Esophagus squamous epithelium (tissue), 4 donors: ENCODE data around the gene MAP3K19.
A peak's percentile ranks its signal among the peaks of the same experiment; 100 is the strongest.

Source experiments
- POLR2A ChIP-seq, 4 donors: fragments of 450-650 bp; IDR thresholded peaks; one replicate each; pipeline ENCODE4 v1.6.1; 2017; ENCODE audit warnings: antibody characterized with exemption in 4 of 4, mild to moderate bottlenecking in 4 of 4, moderate library complexity in 3 of 4
- TF ChIP-seq, protein P1 (sequence below), 6 experiments: fragments of 450-650 bp in 4 of 6; fragments of 200-600 bp in 2 of 6; sonication (generic) in 2 of 6; IDR thresholded peaks; one replicate each; pipeline ENCODE4 v1.5.1; 2016 to 2019; ENCODE audit warnings: antibody characterized with exemption in 6 of 6, mild to moderate bottlenecking in 4 of 6, moderate library complexity in 4 of 6

DNA sequence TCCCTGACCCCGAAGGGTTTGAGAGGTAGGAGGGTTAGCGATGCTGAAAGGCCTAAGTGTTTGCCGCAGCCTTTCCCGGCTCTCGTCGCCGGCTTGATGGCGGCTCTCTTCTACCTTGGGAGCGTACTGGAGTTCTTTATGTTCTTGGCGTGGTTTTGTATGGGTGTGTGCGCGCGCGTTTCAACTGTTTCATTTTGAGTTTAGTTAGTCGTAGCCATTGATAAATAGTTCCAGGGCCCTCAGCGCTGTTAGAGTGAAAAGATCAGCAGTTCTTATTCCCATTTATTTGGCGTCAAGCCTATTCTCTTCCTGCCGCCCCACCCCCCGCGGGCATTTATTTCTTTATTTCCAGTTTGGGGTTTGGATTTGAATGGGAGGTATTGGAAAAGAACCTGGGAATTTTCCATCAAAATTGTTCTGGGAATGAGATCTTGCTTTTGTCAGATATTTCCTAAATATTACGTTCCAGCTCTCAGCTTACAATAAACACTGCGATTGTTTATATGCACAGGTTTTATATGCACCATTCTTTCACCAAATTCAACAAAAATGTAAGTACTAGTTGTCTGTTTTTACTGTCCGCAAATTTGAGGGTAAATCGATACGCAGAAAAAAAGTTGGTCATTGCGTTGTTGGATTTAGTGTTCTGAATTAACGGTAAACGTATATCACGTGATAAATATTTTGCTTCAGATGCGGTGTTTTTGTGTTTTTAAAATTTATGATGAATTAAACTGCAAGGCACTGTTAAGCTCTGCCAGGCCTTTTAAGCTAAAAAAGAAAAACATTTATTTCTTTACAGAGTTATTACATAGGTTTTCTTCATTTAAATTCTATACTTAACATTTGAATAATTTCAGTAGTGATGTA, 127.7 kb downstream of the MAP3K19 start:
- TF ChIP-seq, protein P1, sequence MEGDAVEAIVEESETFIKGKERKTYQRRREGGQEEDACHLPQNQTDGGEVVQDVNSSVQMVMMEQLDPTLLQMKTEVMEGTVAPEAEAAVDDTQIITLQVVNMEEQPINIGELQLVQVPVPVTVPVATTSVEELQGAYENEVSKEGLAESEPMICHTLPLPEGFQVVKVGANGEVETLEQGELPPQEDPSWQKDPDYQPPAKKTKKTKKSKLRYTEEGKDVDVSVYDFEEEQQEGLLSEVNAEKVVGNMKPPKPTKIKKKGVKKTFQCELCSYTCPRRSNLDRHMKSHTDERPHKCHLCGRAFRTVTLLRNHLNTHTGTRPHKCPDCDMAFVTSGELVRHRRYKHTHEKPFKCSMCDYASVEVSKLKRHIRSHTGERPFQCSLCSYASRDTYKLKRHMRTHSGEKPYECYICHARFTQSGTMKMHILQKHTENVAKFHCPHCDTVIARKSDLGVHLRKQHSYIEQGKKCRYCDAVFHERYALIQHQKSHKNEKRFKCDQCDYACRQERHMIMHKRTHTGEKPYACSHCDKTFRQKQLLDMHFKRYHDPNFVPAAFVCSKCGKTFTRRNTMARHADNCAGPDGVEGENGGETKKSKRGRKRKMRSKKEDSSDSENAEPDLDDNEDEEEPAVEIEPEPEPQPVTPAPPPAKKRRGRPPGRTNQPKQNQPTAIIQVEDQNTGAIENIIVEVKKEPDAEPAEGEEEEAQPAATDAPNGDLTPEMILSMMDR (IDR thresholded peaks at IDR 0.05): no peak
- peak in 2 of 4 donors; percentile 7 to 46 for TF ChIP-seq POLR2A (IDR thresholded peaks at IDR 0.05)
